ENCODE data around the gene ZNF182. TPM values are rescaled to one million over a fixed set of nuclear protein-coding genes. Genes with fewer than 3 reads are reported as not detected.
"Not testable (repeated sequence)": the region's sequence is repeated elsewhere in the genome, so short reads cannot be mapped to it uniquely, and the experiment has no call there.

The ZNF182 gene
- 2.0 and 3.8 TPM in 2 replicates for total RNA-seq

DNA sequence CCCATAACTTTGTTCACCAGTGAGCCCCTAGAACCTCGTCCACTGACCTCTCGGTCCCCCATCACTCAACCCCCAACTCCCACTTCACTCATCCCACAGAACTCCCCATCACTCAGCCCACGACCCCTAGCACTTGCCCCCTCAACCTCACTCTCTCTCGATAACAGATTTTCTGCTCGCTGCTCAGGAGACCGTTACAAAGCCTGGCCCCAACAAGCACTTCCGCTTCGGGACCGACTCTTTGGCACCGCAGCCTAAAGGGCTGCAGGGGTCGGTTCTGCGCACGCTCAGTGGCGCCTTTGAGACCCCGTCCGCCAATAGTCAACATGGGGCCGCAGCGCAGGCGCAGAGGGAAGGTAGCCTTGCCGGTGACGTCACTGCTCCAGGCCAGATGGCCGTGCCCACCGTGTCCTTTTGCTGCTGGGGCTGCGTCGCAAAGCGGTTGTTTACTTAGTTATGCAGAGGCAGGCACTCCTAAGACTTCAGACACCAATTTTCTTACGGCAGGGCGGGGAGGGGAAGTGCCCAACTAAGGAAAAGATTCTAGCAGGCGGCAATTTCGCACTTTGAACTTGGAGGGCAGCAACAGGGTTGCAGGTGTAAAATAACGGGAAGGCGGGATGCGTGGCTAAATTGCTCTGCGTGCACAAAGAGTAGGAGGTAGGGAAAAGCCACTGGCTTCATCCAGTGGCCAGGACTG lies at the start of gene ZNF182:
ZNF182 (minus strand) TSS at position 232 of the 700 bp plus-strand sequence. CDS start 1,380 bp downstream, outside the sequence.
- DNase-seq (ENCODE audit: low read depth in 2 of 2) = peak; percentile 87 to 91

DNA sequence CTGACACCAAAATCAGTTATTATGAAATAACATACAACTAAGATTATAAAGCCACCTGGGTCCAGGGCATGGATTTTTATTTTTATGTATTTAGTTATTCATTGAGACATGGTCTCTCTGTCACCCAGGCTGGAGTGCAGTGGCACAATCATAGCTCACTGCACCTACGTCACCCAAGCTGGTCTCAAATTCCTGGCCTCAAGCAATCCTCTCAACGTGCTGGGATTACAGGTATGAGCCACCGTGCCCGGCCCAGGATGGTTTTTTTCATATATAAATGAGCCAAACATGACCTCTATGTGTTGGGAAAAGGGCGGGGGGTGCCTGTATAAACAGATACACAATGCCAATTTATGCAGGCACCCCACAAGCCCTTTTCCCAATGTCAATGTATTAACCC lies 43.1 kb upstream of the ZNF182 start:
- no peak for DNase-seq (ENCODE audit: low read depth in 2 of 2)

DNA sequence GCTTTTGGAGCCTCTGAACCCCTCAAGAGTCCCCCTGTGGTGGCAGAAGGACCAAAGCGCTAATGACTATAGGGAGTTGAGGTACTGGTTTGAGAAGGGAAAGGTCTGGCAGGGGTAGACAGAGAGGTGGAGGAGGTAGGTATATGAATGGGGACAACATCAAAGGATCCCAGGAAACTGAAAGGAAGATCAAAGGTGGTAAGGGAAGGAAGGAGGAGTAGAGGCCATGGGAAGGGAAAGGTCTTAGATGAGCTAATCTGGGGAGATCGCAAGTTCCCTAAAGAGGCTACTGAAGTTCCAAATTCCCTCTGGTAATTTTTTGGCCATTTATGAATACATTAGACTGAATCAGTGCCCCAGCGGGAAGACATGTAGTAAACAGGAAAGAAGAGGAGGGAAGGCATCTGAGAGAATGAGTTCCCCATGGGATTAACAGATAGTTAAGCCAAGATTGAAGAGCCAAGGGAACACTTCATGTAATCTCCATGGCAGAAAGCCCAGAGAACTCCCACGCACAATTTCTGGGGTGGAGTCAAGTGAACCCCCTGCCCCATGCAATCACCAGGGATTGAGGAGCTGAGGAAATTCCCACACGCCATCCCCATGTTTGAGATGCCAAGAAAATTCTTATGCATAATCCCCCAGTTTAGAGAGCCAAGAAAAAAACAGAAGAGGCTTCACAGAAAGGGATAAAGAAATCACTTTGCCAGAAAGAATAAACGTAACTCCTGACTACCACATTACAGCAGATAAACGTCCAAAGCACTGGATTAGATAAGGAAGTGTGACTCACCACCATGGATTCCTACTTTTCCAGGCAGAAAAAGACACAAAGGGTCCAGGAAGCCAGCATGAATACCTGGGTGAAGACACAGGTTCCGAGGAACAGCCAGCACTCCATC lies 41.9 kb upstream of the ZNF182 start:
- peak; percentile 51 to 58 for DNase-seq (ENCODE audit: low read depth in 2 of 2)

DNA sequence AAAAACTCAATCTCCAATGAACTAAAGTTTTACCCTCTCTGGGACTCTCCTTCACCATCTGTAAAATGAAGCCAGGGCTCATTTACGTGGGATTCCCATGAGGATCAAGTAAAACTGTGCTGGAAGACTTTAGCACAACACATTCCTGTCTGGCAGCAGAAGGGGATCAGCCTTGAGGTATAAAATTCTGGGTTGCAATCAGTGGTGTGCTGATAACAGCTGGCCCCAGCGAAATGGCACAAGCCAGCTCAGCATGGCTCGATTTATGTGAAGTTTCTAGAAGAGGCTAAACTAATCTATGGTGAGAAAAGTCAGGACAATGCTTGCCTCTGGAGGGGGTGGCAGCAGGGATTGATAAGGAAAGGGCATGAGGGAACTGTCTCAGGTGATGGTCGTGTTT lies 39.3 kb upstream of the ZNF182 start:
- DNase-seq (ENCODE audit: low read depth in 2 of 2) = no peak

DNA sequence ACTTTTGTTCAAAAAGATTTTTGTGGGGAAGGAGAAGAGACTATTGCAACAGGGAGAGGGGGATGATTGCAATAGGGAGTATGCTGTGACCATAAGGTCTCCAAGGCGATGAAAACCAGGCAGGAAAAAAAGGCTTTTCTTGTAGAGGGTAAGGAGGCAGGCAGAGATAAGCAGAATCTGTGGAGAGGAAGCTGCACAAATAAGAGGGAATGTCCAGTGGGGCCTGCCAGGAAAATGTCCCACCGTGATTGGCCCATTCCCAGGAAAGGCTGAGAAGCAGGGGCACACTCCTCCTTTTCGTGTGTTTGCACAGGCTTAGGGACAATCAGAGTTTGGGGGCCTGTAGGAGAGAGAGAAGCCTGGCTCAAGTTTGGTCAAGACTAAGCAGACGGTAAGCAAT lies 32.1 kb upstream of the ZNF182 start:
- DNase-seq (ENCODE audit: low read depth in 2 of 2) = no peak

DNA sequence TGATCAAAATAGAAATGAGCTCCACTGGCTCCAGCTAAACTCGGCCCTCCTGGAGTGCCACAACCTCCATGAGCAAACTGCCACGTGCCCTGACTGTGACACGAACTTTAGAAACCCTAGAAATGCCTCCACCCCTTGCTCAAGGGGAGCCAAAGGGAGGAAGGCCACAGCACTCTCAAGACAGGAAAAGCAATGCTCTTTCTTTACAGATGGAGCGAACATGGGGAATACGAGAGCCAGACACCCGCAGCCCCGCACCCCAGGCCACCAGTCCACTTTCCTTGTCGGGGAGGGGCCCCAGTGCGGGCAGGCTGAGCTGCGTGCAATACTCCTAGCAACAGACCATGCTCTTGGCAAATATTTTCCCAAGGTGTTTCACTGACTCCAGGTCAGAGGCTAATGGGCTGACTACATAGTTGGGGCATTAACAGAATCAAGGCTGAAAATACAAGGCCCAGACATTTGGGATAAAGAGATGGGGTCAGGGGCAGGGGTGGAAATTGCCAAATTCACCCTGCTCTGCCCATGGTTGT lies 26.9 kb upstream of the ZNF182 start:
- DNase-seq (ENCODE audit: low read depth in 2 of 2) = not testable (repeated sequence)

DNA sequence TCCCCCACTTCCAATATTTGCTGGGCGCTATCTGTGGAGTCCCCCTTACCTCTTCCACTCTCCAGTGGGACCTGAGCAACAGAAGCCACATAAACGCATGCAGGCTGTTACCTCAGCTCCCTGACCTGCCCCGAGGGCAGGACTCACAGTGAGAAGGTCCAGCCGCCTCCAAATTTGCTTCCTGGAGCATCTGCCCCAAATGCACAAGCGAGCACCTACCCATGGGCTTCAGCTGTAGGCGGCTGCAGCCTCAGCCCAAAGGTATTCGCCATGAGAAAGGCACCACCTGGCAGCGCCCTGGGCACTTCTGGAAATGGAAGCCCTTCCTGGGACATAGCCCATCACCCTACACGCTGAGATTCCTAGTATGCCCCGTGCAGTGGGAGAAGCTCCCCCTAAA lies 26.4 kb upstream of the ZNF182 start:
- no peak for DNase-seq (ENCODE audit: low read depth in 2 of 2)

DNA sequence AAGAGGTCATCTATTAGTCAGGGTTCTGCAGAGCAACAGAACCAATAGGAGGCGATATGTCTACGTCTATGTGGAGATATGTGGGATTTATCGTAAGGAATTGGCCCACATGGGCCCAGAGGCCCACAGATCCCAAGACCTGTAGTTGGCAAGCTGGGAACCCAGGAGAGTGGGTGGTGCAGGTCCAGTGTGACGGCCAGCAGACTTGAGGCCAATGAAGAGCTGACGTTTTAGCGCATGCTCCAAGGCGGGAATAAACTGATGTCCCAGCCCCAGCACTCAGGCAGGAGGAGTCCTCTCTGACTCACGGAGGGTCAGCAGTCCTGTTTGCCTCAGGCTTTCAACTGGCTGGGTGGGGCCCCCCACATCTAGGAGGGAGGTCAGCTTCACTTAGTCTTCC lies 24.3 kb upstream of the ZNF182 start:
- DNase-seq (ENCODE audit: low read depth in 2 of 2) = no peak

DNA sequence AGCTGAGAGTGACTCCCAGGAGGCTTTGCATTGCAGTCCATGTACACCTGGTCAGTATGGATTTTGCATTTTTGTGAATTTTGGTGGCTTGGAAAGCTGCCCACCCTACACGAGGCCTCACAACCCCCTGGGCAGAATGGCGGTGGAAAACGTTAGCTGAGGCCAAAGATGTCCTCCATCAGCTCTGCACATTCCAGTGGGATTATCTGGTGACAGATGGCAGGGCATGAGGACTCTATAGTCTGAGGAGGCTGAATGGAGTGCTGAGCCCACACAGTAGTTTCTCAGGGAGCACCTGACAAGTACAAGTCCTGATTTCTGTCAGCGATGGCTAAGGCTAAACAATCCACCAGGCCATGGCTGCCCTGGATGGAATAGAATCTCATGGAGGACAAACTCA lies 23.8 kb upstream of the ZNF182 start:
- DNase-seq (ENCODE audit: low read depth in 2 of 2) = not testable (repeated sequence)

DNA sequence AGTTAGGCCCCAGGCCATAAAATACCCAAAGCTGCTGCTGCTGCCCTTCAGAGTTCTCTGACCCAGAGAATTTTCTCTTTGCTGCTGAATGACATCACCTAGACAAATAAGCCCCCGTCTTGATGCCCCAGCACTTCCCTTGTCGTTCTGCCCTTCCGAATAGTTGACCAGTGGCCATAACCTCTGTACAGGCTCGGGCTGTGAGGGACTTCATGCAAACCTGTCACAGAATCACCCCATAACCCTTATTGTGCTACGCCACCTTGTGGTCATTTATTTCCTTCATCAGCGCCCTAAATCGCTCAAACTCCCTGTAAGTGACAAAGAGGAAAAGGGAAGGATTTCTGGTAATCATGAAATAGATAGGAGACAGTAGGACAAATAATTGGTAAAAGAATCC lies 21.8 kb upstream of the ZNF182 start:
- peak; percentile 71 to 77 for DNase-seq (ENCODE audit: low read depth in 2 of 2)

DNA sequence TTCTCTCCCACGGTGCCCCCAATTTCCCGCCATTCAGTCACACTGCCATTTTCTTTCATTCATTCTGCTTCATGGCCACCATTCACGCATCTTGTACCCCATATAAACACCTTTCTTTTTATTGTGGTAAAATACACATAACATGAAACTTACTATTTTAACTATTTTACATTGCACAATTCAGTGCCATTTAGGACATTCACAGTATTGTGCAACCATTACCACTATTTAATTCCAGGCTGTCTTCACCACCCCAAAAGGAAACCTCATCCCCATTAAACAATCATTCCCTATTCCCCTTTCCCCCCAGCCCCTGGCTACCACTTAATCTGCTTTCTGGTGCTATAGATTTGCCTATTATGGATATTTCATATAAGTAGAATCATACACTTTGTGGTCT lies 18.9 kb upstream of the ZNF182 start:
- no peak for DNase-seq (ENCODE audit: low read depth in 2 of 2)

DNA sequence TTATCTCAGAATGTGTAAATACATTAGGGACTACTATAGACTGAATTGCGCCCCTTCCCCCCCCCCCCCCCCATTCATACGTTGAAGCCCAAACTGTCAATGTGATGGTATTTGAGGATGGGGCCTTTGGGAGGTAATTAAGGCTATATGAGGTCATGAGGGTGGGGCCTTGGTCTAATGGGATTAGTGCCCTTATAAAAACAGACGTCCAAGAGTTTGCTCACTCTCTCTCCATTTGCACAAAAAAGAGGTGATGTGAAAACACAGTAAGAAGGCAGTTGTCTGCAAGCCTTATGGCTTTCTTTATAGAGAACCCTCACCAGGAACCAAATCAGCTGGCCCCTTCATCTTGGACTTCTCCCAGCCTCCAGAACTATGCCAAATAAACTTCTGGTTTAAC lies 18.3 kb upstream of the ZNF182 start:
- no peak for DNase-seq (ENCODE audit: low read depth in 2 of 2)

DNA sequence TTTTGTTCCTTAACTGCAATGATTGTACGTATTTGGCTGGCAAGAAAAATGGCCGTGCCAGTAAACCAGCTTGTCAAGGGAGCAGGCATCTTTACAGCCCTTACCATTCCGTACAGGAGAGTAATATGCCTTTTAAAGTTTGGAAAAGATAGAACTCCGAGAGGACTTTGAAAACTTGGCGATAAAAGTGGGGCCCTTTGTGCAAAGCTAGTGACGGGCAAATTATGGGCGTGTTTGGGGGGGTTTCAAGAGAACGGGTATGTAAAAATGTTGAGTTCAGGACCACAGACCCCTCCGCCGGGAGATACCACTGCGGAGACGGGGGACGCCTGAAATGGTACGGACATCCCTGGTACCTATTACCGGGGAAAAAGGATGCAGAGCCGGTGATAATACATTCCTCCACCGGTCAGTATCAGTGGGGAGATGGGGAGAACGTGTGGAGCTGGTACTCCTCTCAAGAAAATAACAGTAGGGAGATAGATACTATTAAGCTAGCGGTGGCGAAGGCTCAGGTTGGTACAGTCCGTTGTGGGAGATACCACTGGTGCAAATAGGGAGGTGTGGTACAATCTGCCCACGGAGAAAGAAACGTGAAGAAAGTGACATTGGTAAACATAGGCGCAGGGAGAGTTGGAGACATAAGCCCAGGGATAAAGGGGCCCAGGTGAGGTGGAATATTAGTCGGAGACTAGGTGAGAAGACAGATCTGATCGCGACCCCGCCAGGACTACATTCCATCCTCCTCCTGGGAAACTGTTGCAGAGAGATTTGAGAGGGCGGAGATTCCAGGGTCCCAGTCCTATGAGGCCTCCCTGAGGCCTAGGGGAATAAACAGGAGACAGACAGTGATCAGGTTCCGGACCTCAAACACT lies 17.5 kb upstream of the ZNF182 start:
- DNase-seq (ENCODE audit: low read depth in 2 of 2) = peak; percentile 79 to 89

DNA sequence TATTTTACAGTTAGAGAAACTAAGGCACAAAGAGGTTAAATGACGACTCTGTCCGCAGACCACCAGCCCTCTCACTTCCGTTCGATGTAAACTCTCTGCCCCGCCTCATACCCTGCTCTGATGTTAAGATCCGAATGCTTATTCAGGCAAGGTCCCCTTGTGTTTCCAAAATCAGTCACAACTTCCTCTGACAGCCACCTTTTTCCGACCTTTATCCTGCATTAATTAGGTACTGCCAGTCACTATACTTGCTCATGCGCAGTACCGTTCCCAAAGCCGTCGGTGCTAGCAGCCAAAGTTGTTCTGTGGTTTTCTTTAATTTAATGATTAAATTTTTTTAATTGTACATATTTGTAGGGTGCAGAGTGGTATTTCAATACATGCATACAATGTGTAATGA lies 16.7 kb upstream of the ZNF182 start:
- not testable (repeated sequence) for DNase-seq (ENCODE audit: low read depth in 2 of 2)

DNA sequence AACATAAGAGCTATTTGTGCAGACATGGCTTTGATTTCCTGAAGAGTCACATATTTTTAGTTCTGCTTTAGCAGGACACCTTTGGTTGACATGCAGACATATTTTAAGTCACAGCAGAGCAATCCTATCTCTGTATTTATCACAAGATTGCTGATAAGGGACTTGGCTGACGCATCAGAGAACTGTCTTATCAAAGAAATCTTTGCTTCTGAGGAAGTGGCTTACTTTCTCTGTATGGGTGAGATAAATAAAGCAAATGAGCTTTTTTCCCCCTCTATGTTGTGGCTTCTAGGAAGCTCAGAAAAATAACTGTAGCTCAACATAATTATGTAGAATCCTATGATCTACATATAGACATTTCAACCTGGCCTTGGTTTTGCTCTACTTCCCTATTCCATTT lies 16.1 kb upstream of the ZNF182 start:
- DNase-seq (ENCODE audit: low read depth in 2 of 2) = not testable (repeated sequence)

DNA sequence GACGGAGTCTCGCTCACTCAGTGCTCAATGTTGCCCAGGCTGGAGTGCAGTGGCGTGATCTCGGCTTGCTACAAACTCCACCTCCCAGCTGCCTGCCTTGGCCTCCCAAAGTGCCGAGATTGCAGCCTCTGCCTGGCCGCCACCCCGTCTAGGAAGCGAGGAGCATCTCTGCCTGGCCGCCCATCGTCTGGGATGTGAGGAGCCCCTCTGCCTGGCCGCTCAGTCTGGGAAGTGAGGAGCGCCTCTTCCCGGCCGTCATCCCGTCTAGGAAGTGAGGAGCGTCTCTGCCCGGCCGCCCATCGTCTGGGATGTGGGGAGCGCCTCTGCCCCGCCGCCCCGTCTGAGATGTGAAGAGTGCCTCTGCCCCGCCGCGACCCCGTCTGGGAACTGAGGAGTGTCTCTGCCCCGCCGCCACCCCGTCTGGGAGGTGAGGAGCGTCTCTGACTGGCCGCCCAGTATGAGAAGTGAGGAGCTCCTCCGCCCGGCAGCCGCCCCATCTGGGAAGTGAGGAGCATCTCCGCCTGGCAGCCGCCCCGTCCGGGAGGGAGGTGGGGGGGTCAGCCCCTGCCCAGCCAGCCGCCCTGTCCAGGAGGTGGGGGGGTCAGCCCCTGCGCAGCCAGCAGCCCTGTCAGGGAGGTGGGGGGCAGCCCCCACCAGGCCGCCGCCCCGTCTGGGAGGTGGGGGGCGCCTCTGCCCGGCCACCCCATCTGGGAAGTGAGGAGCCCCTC lies 13.0 kb upstream of the ZNF182 start:
- DNase-seq (ENCODE audit: low read depth in 2 of 2) = not testable (repeated sequence)

DNA sequence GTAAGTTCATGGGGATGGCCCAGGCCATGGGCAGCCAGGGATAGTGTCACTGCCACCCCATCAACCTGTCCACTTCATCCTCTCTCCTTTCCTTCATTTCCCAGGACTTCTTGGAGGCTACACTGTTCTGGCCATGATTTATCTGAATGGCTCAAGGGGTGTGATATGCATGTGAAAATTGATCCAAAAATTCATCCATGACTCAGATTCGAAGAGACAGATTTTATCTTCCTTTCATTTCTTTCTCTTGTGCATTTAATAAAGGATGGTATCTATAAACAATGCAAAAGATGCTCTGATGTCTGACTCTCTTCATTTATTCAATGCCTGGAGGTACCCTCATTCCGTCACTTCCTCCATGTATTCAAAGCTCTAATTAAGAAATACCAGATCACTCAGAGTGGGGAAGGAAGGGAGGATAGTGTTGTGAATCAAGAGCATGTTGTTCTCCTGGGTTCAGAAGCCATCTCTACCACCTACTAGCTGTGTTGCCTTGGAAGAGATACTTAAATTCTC lies 5.7 kb upstream of the ZNF182 start:
- not testable (repeated sequence) for DNase-seq (ENCODE audit: low read depth in 2 of 2)

DNA sequence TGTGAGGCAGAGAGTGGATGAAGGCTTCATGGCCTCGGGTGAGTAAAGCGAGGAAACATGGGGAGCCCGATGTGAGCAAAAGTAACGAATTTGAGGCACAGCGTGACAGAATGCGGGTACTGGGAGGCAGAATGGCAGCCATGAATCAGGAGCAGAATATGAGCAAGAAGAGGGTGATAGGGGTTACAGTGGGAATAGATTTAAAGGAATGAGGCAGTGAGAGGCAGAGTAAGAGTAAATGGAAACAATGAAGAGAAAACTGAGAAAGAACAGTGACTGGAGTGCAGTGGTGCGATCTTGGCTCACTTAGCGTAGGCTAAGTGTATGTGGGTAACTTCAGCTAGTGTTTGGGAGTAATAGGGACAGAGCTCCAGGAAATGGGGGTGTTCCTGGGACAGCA lies 2.9 kb upstream of the ZNF182 start, which contains the start of gene SPACA5:
SPACA5 (plus strand) TSS at position 301 of the 400 bp plus-strand sequence. CDS start 815 bp downstream, outside the sequence.
- not testable (repeated sequence) for DNase-seq (ENCODE audit: low read depth in 2 of 2)

DNA sequence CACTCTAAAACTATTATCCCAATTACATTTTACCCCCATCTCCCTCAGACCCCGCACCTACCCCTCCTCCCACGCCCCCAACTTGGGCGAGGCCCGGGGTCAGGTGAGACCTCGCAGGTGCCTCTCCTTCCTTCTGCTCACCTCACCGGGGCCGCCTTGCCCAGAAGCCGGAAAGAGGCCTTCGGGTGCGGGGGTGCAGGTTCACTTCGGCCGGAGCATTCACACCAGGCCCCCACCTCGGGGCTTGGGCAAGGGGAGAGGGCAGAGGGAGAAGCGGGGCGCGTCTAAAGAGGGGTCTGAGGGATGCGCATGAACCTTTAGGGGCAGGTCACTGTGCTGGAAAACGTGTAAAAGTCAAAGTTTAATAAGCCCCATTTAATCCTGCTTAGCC lies 427 bp downstream of the ZNF182 start:
- no peak for DNase-seq (ENCODE audit: low read depth in 2 of 2)

DNA sequence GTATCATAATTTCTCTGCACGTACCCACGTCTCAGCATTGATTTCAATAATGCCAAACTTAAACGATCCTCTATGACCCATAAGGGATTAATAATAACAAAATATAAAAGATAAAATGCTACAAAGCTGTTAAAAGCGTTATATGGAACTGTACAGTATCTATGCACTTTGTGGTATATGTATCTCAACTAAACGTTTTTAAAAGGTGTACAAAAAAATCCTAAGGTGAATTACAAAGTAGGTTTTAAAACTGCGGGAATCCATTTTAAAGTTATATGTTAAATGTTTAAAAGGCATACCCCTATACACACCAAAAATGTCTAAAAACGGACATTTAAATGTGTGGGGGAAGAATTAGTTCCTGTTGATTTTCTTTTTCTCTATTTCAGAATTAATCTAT lies 860 bp downstream of the ZNF182 start:
- no peak for DNase-seq (ENCODE audit: low read depth in 2 of 2)
